HEK293 (cell line): ENCODE results near the gene RAB42.
"Not testable (repeated sequence)": the region's sequence is repeated elsewhere in the genome, so short reads cannot be mapped to it uniquely, and the experiment has no call there.

ENCODE experiments used
- CTCF ChIA-PET: fragments of 350-600 bp; formaldehyde crosslinking; extraction: SDS; loops from one replicate; lab custom pipeline; 2021; ENCODE audit warnings: antibody characterized with exemption; lab: Yijun Ruan, JAX
- POLR2A ChIA-PET: fragments of 300-600 bp; formaldehyde crosslinking; extraction: SDS; loops from one replicate; lab custom pipeline; 2020; ENCODE audit warnings: antibody characterized with exemption, inconsistent platforms; lab: Yijun Ruan, JAX
- H3K27ac ChIP-seq: fragments of 200-500 bp; sonication (Bioruptor generic); 2 replicates; pipeline ENCODE4 v1.5.1; 2014; ENCODE audit warnings: low read depth, low read length, control low read depth, inconsistent platforms; ENCODE audit errors: extremely low read depth
- H3K36me3 ChIP-seq, 2 experiments: fragments of 200-500 bp in 1 of 2; sonication (Bioruptor generic) in 1 of 2; 1 replicate in 1 of 2; 2 replicates in 1 of 2; pipeline ENCODE4 v1.5.1; 2014 to 2017; ENCODE audit warnings: inconsistent platforms in 2 of 2, low read length in 2 of 2; ENCODE audit not compliant: control insufficient read depth in 2 of 2, insufficient read depth in 1 of 2
- H3K4me1 ChIP-seq: fragments of 200-500 bp; sonication (Bioruptor generic); 2 replicates; pipeline ENCODE4 v1.5.1; 2014; ENCODE audit warnings: mild to moderate bottlenecking, low read length, inconsistent platforms; ENCODE audit not compliant: control insufficient read depth, insufficient read depth
- H3K4me3 ChIP-seq: 2 replicates; pipeline ENCODE4 v1.5.1; 2011; ENCODE audit warnings: low read depth, mild to moderate bottlenecking, control low read depth, low read length, moderate library complexity
- H3K9me3 ChIP-seq: fragments of 200-500 bp; sonication (Bioruptor generic); 2 replicates; pipeline ENCODE4 v1.5.1; 2014; ENCODE audit warnings: low read depth, low read length, inconsistent platforms; ENCODE audit not compliant: control insufficient read depth, insufficient read depth
- PRDM1 ChIP-seq: fragments of 450-650 bp; formaldehyde crosslinking; IDR thresholded peaks from 2 replicates; pipeline ENCODE4; 2016; ENCODE audit warnings: missing biosample characterization, missing genetic modification characterization
- SCRT1 ChIP-seq: fragments of 450-650 bp; formaldehyde crosslinking; IDR thresholded peaks from 2 replicates; pipeline ENCODE4 v1.5.1; 2016; ENCODE audit warnings: missing biosample characterization, missing genetic modification characterization, borderline replicate concordance
- SCRT2 ChIP-seq: fragments of 450-650 bp; formaldehyde crosslinking; IDR thresholded peaks from 2 replicates; pipeline ENCODE4 v1.5.1; 2016; ENCODE audit warnings: missing biosample characterization, missing genetic modification characterization
- WT1 ChIP-seq: fragments of 450-650 bp; formaldehyde crosslinking; IDR thresholded peaks from 2 replicates; pipeline ENCODE4 v1.5.1; 2016; ENCODE audit warnings: missing biosample characterization, missing genetic modification characterization
- ZBTB17 ChIP-seq: fragments of 450-650 bp; formaldehyde crosslinking; IDR thresholded peaks from 2 replicates; pipeline ENCODE4 v1.5.1; 2016; ENCODE audit warnings: missing biosample characterization, missing genetic modification characterization
- ZBTB48 ChIP-seq: fragments of 450-650 bp; formaldehyde crosslinking; IDR thresholded peaks from 2 replicates; pipeline ENCODE4 v1.5.1; 2016; ENCODE audit warnings: missing biosample characterization, missing genetic modification characterization
- ZNF121 ChIP-seq: fragments of 450-650 bp; formaldehyde crosslinking; IDR thresholded peaks from 2 replicates; pipeline ENCODE4 v1.5.1; 2016; ENCODE audit warnings: missing biosample characterization, missing genetic modification characterization
- ZNF292 ChIP-seq: fragments of 450-650 bp; formaldehyde crosslinking; IDR thresholded peaks from 2 replicates; pipeline ENCODE4 v1.5.1; 2016; ENCODE audit warnings: low read depth, missing biosample characterization, missing genetic modification characterization, borderline replicate concordance
- ZNF530 ChIP-seq: fragments of 450-650 bp; formaldehyde crosslinking; IDR thresholded peaks from 2 replicates; pipeline ENCODE4 v1.5.1; 2016; ENCODE audit warnings: low read depth, missing biosample characterization, missing genetic modification characterization
- ZNF600 ChIP-seq: fragments of 450-650 bp; formaldehyde crosslinking; IDR thresholded peaks from 2 replicates; pipeline ENCODE4 v1.5.1; 2016; ENCODE audit warnings: missing biosample characterization, missing genetic modification characterization
- TF ChIP-seq, protein P1 (sequence below): IDR thresholded peaks from 2 replicates; pipeline ENCODE4 v1.6.1; 2011; ENCODE audit warnings: mild to moderate bottlenecking, low read depth, low read length, borderline replicate concordance
- TF ChIP-seq, protein P2 (sequence below): fragments of 450-650 bp; formaldehyde crosslinking; optimal IDR thresholded peaks from 2 replicates; pipeline ENCODE3; 2016; ENCODE audit warnings: missing biosample characterization, mild to moderate bottlenecking, missing genetic modification characterization

The RAB42 gene

DNA sequence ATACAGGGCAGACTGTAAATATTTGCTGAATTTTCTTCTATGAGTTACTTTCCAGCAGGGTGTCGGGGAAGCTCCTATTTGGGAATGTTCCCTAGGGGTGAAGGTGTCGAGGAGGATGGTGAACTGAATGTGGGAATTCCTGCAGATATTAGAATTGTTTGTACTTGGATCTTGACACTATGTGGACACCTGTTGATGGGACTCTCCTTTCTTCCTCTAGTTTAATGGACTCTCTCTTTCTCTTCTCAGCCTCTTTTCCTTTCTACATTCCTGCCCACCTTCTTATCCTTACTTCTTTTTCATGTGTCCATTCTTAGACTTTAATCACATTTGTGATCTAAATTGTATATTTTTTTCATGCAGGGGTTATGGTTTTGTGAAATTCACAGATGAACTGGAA is 25.1 kb upstream of the RAB42 start:
- ChIA-PET CTCF (no interaction called here), POLR2A (interaction anchor here (0.7 to 1.2 kb wide), 3 partner anchors 13 to 94 kb away, joined by 3 to 5 read pairs (median 3); no protein-coding TSS in a partner anchor)
- peaks cover 44 to 88% of the 10 kb centered on the region in 2 experiments for H3K36me3 ChIP-seq
- TF ChIP-seq SCRT2 (tag by site-specific recombination) (peak; percentile 91), PRDM1 (tag by site-specific recombination) (peak; percentile 59; the same call in 1 of the 2 replicates), ZBTB48 (tag by site-specific recombination) (no peak), SCRT1 (peak; percentile 71)
- no peaks in the 10 kb centered on the region for H3K4me1 ChIP-seq
- H3K27ac ChIP-seq: no peak overlapping the region
- no peak overlapping the region for H3K4me3 ChIP-seq
- H3K9me3 ChIP-seq: no peaks in the 10 kb centered on the region

DNA sequence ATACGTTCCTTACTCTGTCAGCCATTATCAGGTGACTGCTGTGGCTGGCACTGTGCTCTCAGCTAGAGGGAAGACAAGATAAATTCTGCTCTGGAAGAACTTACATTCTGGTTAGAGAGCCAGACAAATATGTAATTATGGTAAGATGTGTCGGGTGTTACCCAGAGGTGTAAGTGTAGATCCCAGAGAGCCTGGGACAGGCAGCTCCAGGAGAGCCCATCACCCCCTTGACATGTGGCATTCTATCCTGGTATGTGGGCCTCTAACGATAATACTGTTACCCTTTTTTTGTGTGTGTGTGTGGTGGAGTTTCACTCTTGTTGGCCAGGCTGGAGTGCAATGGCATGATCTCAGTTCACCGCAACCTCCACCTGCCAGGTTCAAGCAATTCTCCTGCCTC is 20.2 kb upstream of the RAB42 start:
- H3K36me3 ChIP-seq: peaks cover 51 to 67% of the 10 kb centered on the region in 2 experiments
- no peak overlapping the region for H3K27ac ChIP-seq
- no peaks in the 10 kb centered on the region for H3K4me1 ChIP-seq
- H3K4me3 ChIP-seq: no peak overlapping the region
- no peaks in the 10 kb centered on the region for H3K9me3 ChIP-seq
- TF ChIP-seq ZNF600 (tag by site-specific recombination) (peak; percentile 58; the same call in 1 of the 2 replicates), ZBTB17 (tag by site-specific recombination) (peak; percentile 62; the same call in 1 of the 2 replicates)
- TF ChIP-seq, protein P1, sequence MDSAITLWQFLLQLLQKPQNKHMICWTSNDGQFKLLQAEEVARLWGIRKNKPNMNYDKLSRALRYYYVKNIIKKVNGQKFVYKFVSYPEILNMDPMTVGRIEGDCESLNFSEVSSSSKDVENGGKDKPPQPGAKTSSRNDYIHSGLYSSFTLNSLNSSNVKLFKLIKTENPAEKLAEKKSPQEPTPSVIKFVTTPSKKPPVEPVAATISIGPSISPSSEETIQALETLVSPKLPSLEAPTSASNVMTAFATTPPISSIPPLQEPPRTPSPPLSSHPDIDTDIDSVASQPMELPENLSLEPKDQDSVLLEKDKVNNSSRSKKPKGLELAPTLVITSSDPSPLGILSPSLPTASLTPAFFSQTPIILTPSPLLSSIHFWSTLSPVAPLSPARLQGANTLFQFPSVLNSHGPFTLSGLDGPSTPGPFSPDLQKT: no peak
- ChIA-PET CTCF (interaction anchor here (0.8 to 1.1 kb wide), 2 partner anchors 29 to 212 kb away, joined by 3 read pairs; no protein-coding TSS in a partner anchor), POLR2A (interaction anchor here (2.6 kb wide), 1 partner anchor 10 kb away, joined by 17 read pairs; no protein-coding TSS in a partner anchor)

DNA sequence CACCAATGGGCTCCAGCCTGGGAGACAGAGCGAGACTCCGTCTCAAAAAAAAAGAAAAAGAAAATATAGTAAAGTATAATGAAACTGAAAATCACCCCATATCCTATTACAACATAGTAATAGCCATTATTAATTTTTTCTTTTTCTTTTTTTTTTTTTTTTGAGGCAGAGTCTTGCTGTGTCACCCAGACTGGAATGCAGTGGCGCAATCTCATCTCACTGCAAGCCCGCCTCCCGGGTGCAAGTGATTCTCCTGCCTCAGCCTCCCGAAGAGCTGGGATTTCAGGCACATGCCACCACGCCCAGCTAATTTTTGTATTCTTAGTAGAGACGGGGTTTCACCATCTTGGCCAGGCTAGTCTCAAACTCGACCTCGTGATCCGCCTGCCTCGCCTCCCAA is 19.2 kb upstream of the RAB42 start:
- CTCF ChIA-PET, H3K27ac ChIP-seq, H3K4me3 ChIP-seq, POLR2A ChIA-PET, H3K4me1 ChIP-seq, H3K9me3 ChIP-seq: not testable (repeated sequence)
- peaks cover 46 to 67% of the 10 kb centered on the region in 2 experiments for H3K36me3 ChIP-seq

DNA sequence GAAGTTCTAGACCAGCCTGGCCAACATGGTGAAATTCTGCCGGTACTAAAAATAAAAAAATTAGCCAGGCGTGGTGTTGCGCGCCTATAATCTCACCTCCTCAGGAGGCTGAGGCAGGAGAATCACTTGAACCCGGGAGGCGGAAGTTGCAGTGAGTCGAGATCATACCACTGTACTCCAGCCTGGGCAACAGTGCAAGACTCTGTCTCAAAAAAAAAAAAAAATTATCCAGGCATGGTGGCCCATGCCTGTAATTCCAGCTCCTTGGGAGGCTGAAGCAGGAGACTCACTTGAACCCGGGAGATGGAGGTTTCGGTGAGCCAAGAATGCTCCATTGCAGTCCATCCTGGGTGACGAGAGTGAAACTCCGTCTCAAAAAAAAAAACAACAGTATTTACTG is 18.5 kb upstream of the RAB42 start:
- no peak overlapping the region for H3K27ac ChIP-seq
- ChIA-PET POLR2A (interaction anchor here (0.7 kb wide), 1 partner anchor 603 kb away, joined by 5 read pairs; no protein-coding TSS in a partner anchor), CTCF (no interaction called here)
- H3K4me1 ChIP-seq: no peaks in the 10 kb centered on the region
- H3K9me3 ChIP-seq: no peaks in the 10 kb centered on the region
- no peak overlapping the region for H3K4me3 ChIP-seq
- TF ChIP-seq ZNF121 (tag by site-specific recombination): peak; percentile 59; the same call in 1 of the 2 replicates
- no peak for TF ChIP-seq WT1 (tag by site-specific recombination)
- TF ChIP-seq ZNF530 (tag by site-specific recombination): no peak
- no peak for TF ChIP-seq SCRT2 (tag by site-specific recombination)
- no peak for TF ChIP-seq ZNF292
- TF ChIP-seq, protein P2, sequence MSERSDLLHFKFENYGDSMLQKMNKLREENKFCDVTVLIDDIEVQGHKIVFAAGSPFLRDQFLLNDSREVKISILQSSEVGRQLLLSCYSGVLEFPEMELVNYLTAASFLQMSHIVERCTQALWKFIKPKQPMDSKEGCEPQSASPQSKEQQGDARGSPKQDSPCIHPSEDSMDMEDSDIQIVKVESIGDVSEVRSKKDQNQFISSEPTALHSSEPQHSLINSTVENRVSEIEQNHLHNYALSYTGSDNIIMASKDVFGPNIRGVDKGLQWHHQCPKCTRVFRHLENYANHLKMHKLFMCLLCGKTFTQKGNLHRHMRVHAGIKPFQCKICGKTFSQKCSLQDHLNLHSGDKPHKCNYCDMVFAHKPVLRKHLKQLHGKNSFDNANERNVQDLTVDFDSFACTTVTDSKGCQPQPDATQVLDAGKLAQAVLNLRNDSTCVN (tag by site-specific recombination): no peak
- H3K36me3 ChIP-seq: peaks cover 42 to 67% of the 10 kb centered on the region in 2 experiments
